Loucy (cell line): ENCODE measurements around the gene TCN2.
"Not testable (repeated sequence)": the region's sequence is repeated elsewhere in the genome, so short reads cannot be mapped to it uniquely, and the experiment has no call there.

Experiments used
- H2AFZ ChIP-seq: fragments of 200-600 bp; sonication (generic); 2 replicates; pipeline ENCODE4 v1.6.0; 2016; ENCODE audit warnings: antibody characterized with exemption, mild to moderate bottlenecking, low read length, moderate library complexity
- H3F3A ChIP-seq: fragments of 200-600 bp; 2 replicates; pipeline ENCODE4 v1.6.0; 2016; ENCODE audit warnings: antibody characterized with exemption, low read depth, mild to moderate bottlenecking
- H3K27me3 ChIP-seq: fragments of 200-600 bp; sonication (generic); 2 replicates; pipeline ENCODE4 v1.6.1; 2014; ENCODE audit warnings: low read length, mild to moderate bottlenecking; ENCODE audit not compliant: insufficient read depth, poor library complexity, severe bottlenecking
- H3K36me3 ChIP-seq: fragments of 200-600 bp; sonication (generic); 2 replicates; pipeline ENCODE4 v1.6.1; 2016; ENCODE audit warnings: low read length; ENCODE audit not compliant: insufficient read depth
- H3K4me1 ChIP-seq: fragments of 200-600 bp; sonication (generic); 2 replicates; pipeline ENCODE4 v1.5.1; 2014; ENCODE audit warnings: low read length, mild to moderate bottlenecking; ENCODE audit not compliant: insufficient read depth, poor library complexity, severe bottlenecking
- H3K4me2 ChIP-seq: fragments of 200-600 bp; sonication (generic); 2 replicates; pipeline ENCODE4 v1.6.0; 2014; ENCODE audit warnings: antibody characterized with exemption, low read length, low read depth, mild to moderate bottlenecking; ENCODE audit not compliant: poor library complexity, severe bottlenecking
- H3K4me3 ChIP-seq: fragments of 200-600 bp; sonication (generic); 2 replicates; pipeline ENCODE4 v1.5.1; 2014; ENCODE audit warnings: low read length, mild to moderate bottlenecking, mixed read lengths; ENCODE audit not compliant: poor library complexity, severe bottlenecking
- H3K79me2 ChIP-seq: fragments of 200-600 bp; sonication (generic); 2 replicates; pipeline ENCODE4 v1.6.1; 2014; ENCODE audit warnings: low read length; ENCODE audit not compliant: insufficient read depth
- H3K9ac ChIP-seq: fragments of 200-600 bp; sonication (generic); 2 replicates; pipeline ENCODE4 v1.6.0; 2014; ENCODE audit warnings: mild to moderate bottlenecking, low read depth, low read length, moderate library complexity; ENCODE audit not compliant: poor library complexity, severe bottlenecking
- H3K9me2 ChIP-seq: fragments of 200-600 bp; sonication (generic); replicated peaks from 2 replicates; pipeline ENCODE4 v1.6.1; 2016; ENCODE audit warnings: low read depth, low read length, mixed read lengths
- H3K9me3 ChIP-seq: fragments of 200-600 bp; sonication (generic); 2 replicates; pipeline ENCODE4 v1.6.1; 2014; ENCODE audit warnings: mild to moderate bottlenecking, antibody characterized with exemption, low read length, low read depth; ENCODE audit not compliant: insufficient read depth
- H4K20me1 ChIP-seq: fragments of 200-600 bp; sonication (generic); 2 replicates; pipeline ENCODE4 v1.6.0; 2014; ENCODE audit warnings: antibody characterized with exemption, low read length, mild to moderate bottlenecking; ENCODE audit not compliant: insufficient read depth, poor library complexity, severe bottlenecking
- CTCF ChIP-seq: fragments of 200-600 bp; sonication (generic); conservative IDR thresholded peaks from 2 replicates; pipeline ENCODE4 v1.5.1; 2014; ENCODE audit warnings: mild to moderate bottlenecking, antibody characterized with exemption, low read length
- EZH2phosphoT487 ChIP-seq: fragments of 200-600 bp; IDR thresholded peaks from 2 replicates; pipeline ENCODE4 v1.6.1; 2018; ENCODE audit warnings: antibody characterized with exemption, mild to moderate bottlenecking, moderate library complexity, borderline replicate concordance

TCN2 gene

DNA sequence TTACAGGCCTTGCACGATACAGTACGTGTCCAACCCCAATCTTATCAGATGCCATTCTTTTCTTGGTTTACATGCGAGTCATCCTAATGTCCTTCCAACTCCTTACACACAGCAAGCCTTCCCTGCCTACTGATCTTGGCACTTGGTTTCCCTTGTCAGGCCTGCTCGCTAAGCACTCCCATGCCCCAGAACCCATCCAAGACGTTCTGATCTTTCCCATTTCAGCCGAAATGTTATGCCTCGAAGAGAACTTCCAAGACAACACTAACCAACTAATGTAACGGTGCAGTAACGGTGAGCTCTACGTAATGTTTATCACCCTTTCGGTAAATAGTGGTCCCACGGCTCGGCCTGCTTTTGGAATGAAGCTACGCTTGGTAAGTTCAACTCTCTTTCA lies 15.8 kb upstream of the TCN2 start:
- TF ChIP-seq EZH2phosphoT487 (no peak), CTCF (no peak)
- Histone ChIP-seq H2AFZ (0 out of 2 replicates have a peak overlapping the region, but pooled peaks have one; percentile 67), H3K79me2 (peaks cover 26% of the 10 kb centered on the region)

GRCh38 chr22:30591588-30592359 lies 15.2 kb upstream of the TCN2 start, which contains the start of gene PES1:
Gene PES1 (minus strand): TSS chr22:30591910. CDS start chr22:30591833, 77 bp downstream.
- no peaks in the 10 kb centered on the region for H3K27me3 ChIP-seq
- peaks cover 17% of the 10 kb centered on the region for H3K4me1 ChIP-seq
- no peak for TF ChIP-seq CTCF
- no peak for TF ChIP-seq EZH2phosphoT487
- H3K36me3 ChIP-seq = peaks cover 16% of the 10 kb centered on the region; the same call in 1 of the 2 replicates
- H2AFZ ChIP-seq = peak within 1 kb of the TSS; percentile 67; the same call in 1 of the 2 replicates
- H3K79me2 ChIP-seq = peaks cover 26% of the 10 kb centered on the region
- H3K9me3 ChIP-seq = no peaks in the 10 kb centered on the region
- peak within 1 kb of the TSS; percentile 92 for H3K4me2 ChIP-seq
- H3K4me3 ChIP-seq = peak within 1 kb of the TSS; percentile 88
- H3K9ac ChIP-seq = peak within 1 kb of the TSS; percentile 87
- H3F3A ChIP-seq = no peaks in the 10 kb centered on the region
- no peaks in the 10 kb centered on the region for H3K9me2 ChIP-seq
- H4K20me1 ChIP-seq = no peaks in the 10 kb centered on the region

More for the DNA sequence above, 15.8 kb upstream of the TCN2 start:
- Histone ChIP-seq H3K9me3 (no peaks in the 10 kb centered on the region), H3K27me3 (no peaks in the 10 kb centered on the region), H3K4me1 (peaks cover 17% of the 10 kb centered on the region), H3K9ac (peak overlapping the region; percentile 87), H3K4me2 (peak overlapping the region; percentile 92), H4K20me1 (no peaks in the 10 kb centered on the region), H3F3A (no peaks in the 10 kb centered on the region), H3K9me2 (no peaks in the 10 kb centered on the region), H3K4me3 (peak overlapping the region; percentile 88), H3K36me3 (peaks cover 22% of the 10 kb centered on the region; the same call in 1 of the 2 replicates)

- H3K9me2 ChIP-seq, H2AFZ ChIP-seq, H3K27me3 ChIP-seq, H4K20me1 ChIP-seq, H3K9me3 ChIP-seq, H3K9ac ChIP-seq, H3F3A ChIP-seq: not testable (repeated sequence)
- H3K4me1 ChIP-seq = peaks cover 17% of the 10 kb centered on the region
- H3K79me2 ChIP-seq = peaks cover 26% of the 10 kb centered on the region
- peaks cover 11% of the 10 kb centered on the region; the same call in 1 of the 2 replicates for H3K36me3 ChIP-seq
- H3K4me3 ChIP-seq = peak overlapping the region; percentile 88
- H3K4me2 ChIP-seq = peak overlapping the region; percentile 92
Measured at GRCh38 chr22:30592360-30592713, 14.6 kb upstream of the TCN2 start.
